Stimulated activated memory B cell treated with anti-CD40 and anti-IgM and Interleukin-4, amounts not matched to agents 10 μg/mL and 1 μg/mL and 100 μg/mL, for 72 hours (primary cell): ENCODE results near the gene RCE1.
A peak's percentile ranks its signal among the peaks of the same experiment; 100 is the strongest.

Source experiments
- ATAC-seq: fragments of 150-1000 bp; cut with Tn5 transposase; 2 replicates; pipeline ENCODE4 v1.10.0; 2021
- H3K27ac Mint-ChIP-seq: one replicate; pipeline ENCODE4 v1.8.0; 2022; ENCODE audit warnings: mild to moderate bottlenecking, mixed read lengths
- H3K27me3 Mint-ChIP-seq: one replicate; pipeline ENCODE4 v1.8.0; 2022; ENCODE audit warnings: mixed read lengths
- H3K36me3 Mint-ChIP-seq: one replicate; pipeline ENCODE4 v1.8.0; 2022; ENCODE audit warnings: mixed read lengths
- H3K4me1 Mint-ChIP-seq: one replicate; pipeline ENCODE4 v1.8.0; 2022; ENCODE audit warnings: mixed read lengths
- H3K4me3 Mint-ChIP-seq: one replicate; pipeline ENCODE4 v1.8.0; 2022; ENCODE audit warnings: mild to moderate bottlenecking, moderate library complexity, mixed read lengths
- H3K9me3 Mint-ChIP-seq: one replicate; pipeline ENCODE4 v1.8.0; 2022; ENCODE audit warnings: mixed read lengths

The RCE1 gene

GRCh38 chr11:66858939-66859685 is 15.9 kb downstream of the RCE1 start:
- ATAC-seq = no peak
- Mint-ChIP-seq H3K9me3 (no peaks in the 10 kb centered on the region), H3K27me3 (no peaks in the 10 kb centered on the region), H3K4me3 (no peak overlapping the region), H3K27ac (no peak overlapping the region), H3K4me1 (peaks cover 12% of the 10 kb centered on the region), H3K36me3 (no peaks in the 10 kb centered on the region)

- no peak overlapping the region for H3K27ac Mint-ChIP-seq
- no peaks in the 10 kb centered on the region for H3K27me3 Mint-ChIP-seq
- H3K9me3 Mint-ChIP-seq = no peaks in the 10 kb centered on the region
- no peak for ATAC-seq
- H3K4me3 Mint-ChIP-seq = no peak overlapping the region
- H3K4me1 Mint-ChIP-seq = peaks cover 18% of the 10 kb centered on the region
- H3K36me3 Mint-ChIP-seq = no peaks in the 10 kb centered on the region
Observed at GRCh38 chr11:66859686-66860448, 16.6 kb downstream of the RCE1 start.

DNA sequence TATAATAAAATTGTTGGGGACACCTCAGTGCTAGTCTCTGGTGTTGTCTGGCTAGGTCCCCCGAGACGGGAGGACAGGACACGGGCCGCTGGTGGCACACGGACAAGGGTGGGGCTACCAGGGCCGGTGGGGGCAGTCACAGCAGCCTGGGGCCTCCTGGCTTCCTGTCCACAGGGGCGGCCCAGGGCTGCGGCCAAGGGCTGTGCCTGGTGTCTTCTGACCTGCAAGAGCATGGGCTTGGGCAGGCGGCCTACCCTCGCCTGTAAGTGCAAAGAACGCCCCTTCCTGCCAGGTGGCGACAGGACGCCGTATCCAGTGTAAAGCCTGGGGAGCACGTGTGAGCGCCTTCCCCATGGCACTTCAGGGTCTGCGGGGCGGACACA is 17.2 kb downstream of the RCE1 start:
- Mint-ChIP-seq H3K4me1 (peaks cover 17% of the 10 kb centered on the region), H3K9me3 (no peaks in the 10 kb centered on the region), H3K4me3 (no peak overlapping the region), H3K36me3 (no peaks in the 10 kb centered on the region), H3K27ac (no peak overlapping the region), H3K27me3 (no peaks in the 10 kb centered on the region)
- ATAC-seq = no peak

- Mint-ChIP-seq H3K4me3 (no peak overlapping the region), H3K27me3 (no peaks in the 10 kb centered on the region), H3K27ac (no peak overlapping the region), H3K36me3 (no peaks in the 10 kb centered on the region), H3K9me3 (no peaks in the 10 kb centered on the region), H3K4me1 (peaks cover 12% of the 10 kb centered on the region)
- ATAC-seq = no peak
Observed at GRCh38 chr11:66861038-66861773, 18.0 kb downstream of the RCE1 start.

DNA sequence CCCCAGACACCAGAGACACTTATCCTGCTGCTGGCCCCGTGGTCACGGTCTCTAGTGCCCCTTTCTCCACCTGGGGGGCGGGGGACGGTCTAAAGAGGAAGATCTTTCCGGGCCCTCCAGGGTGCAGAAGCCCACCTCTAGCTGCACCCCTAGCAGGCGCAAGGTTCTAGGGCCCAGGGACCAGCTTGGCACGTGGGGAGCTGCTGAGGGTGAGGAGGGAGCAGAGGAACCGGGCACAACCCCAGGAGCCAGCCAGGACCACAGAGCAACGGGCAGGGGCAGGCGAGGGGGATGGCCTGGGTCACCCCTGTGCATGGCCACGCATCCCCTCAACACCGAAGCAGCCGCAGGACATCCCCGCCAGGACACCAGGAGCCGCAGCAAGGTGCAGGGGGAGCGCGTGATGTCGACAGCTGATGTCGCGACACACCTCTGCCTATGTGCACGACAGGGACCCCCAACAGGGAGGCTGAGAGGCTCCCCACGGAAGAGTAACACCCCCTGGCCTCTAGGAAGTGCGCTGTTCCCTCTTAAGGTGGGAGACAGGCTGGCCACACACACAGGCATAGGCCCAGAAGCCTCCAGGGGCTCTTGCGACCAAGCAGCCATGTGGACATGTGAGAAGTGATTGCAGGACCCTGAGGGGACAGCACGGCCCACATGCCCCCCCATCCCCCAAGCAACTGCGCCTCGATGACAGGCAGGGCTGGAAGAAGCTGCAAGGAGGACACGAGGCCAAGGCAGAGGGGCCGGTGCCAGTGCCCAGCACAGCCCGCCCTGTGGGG is 18.7 kb downstream of the RCE1 start:
- ATAC-seq = no peak
- H3K27me3 Mint-ChIP-seq = no peaks in the 10 kb centered on the region
- no peak overlapping the region for H3K27ac Mint-ChIP-seq
- H3K4me1 Mint-ChIP-seq = peaks cover 12% of the 10 kb centered on the region
- no peak overlapping the region for H3K4me3 Mint-ChIP-seq
- H3K9me3 Mint-ChIP-seq = no peaks in the 10 kb centered on the region
- no peaks in the 10 kb centered on the region for H3K36me3 Mint-ChIP-seq

- no peak for ATAC-seq
- Mint-ChIP-seq H3K4me1 (peaks cover 14% of the 10 kb centered on the region), H3K4me3 (no peak overlapping the region), H3K9me3 (no peaks in the 10 kb centered on the region), H3K27ac (no peak overlapping the region), H3K27me3 (no peaks in the 10 kb centered on the region), H3K36me3 (no peaks in the 10 kb centered on the region)
Observed at GRCh38 chr11:66862559-66863037, 19.4 kb downstream of the RCE1 start.

DNA sequence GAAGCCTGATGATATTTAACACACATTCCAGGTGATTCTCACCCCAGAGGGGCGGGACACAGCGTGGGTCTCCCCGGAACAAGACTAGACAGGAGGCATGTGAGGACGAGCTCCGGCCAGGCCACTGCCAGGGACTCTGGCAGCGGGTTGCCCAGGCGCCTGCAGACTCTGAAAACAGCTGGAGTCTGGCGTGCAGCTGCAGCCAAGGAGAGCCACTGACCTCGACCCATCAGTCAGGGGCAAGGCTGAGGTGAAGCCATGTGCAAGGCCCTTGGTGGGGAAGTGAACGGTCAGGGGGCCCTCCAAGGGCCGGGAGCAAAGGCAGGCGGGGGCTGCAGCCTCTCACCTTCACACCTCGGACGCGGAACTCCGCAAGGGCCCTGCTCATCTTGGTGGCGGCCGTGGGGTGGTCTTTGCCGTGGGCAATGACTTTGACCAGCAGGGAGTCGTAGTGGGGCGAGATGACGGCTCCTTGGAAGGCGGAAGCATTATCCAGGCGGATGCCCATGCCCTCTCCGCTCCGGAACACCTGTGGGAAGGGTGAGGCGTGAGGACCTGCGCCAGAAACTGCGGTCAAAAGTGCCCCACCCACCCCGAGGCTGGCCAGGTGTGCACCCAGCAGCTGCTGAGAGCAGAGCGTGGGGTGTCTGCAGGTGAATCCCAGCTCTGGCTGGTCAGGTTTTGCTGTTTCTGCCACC is 20.3 kb downstream of the RCE1 start:
- Mint-ChIP-seq H3K4me3 (no peak overlapping the region), H3K9me3 (no peaks in the 10 kb centered on the region), H3K27ac (no peak overlapping the region), H3K36me3 (no peaks in the 10 kb centered on the region), H3K27me3 (no peaks in the 10 kb centered on the region), H3K4me1 (peaks cover 23% of the 10 kb centered on the region)
- ATAC-seq = no peak

DNA sequence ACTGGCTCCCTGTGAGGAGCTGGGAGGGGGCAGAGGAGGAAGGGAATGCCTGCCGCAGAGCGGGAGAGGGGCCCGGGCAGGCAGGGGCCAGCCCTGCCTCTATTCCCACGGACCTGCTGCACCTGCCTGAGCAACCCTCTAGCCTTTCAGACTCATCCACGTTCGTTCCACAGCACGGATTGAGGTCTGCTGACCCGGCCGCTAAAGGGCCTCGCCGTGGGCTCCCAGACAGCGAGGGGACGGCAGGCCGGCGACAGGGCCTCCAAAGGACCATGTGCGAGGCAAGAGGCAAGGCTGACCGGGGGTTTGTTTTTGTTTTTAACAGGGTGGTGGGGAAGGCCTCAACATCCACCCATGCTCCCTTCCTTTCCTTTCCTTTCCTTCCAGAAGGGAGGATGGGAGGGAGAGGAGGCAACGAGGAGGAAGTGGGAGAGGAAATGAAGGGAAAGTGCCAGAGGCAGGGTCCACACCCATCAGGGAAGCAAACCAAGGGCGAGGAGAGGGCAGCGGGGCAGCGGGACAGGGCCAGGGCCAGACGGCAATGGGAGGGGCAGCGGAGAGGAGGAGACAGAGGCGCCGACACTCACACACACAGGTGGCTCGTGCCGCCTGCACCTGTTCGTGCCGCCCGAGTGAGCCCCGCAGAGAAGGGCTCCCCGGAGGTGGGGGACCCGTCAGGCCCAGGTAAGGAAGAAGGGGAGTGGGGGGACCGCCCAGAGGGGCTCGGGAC is 21.1 kb downstream of the RCE1 start:
- Mint-ChIP-seq H3K4me1 (peaks cover 31% of the 10 kb centered on the region), H3K27me3 (no peaks in the 10 kb centered on the region)
- ATAC-seq = no peak

DNA sequence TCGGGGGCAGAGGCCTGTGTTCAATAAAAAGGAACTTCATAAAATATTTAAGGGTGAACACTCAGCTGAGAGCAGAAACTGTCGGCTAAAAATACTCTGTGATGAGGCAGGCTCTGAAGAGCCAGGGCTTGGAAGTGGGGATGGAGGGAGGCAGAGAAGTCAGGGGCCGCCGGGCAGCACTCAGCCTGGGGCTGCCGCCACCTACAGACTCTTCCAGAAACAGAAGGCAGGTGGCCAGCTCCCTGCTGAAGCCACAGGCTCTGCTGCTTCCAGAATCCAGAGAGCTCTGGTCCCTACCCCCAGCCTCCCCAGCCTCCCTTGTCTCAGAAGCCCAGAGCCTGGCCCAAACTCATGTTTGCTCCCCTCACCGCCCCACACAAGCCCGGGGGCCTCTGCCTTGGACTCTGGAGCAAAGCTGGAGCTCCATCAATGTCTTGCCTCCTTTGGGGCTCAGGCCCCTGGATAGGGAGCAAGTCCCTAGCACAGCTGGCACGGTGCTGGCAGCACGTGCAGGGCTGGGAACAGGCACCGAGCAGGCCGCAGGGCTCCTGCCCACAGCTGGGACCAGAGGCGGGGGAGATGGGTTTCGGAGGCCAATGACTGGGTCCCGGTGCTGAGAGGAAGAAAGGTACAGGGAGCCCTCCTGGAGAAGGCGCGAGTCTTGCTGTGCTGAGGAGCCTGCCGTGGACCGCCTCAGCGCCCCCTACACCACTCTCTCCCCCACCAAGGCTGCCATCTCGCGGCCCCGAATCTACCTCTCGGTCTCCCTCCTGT is 21.9 kb downstream of the RCE1 start:
- no peaks in the 10 kb centered on the region for H3K36me3 Mint-ChIP-seq
- H3K4me1 Mint-ChIP-seq = peaks cover 32% of the 10 kb centered on the region
- no peaks in the 10 kb centered on the region for H3K9me3 Mint-ChIP-seq
- H3K27me3 Mint-ChIP-seq = no peaks in the 10 kb centered on the region
- H3K4me3 Mint-ChIP-seq = no peak overlapping the region
- H3K27ac Mint-ChIP-seq = no peak overlapping the region
- no peak for ATAC-seq

More for the DNA sequence above, 21.1 kb downstream of the RCE1 start:
- peak overlapping the region; percentile 19 for H3K4me3 Mint-ChIP-seq
- H3K27ac Mint-ChIP-seq = no peak overlapping the region
- no peaks in the 10 kb centered on the region for H3K9me3 Mint-ChIP-seq
- no peaks in the 10 kb centered on the region for H3K36me3 Mint-ChIP-seq

DNA sequence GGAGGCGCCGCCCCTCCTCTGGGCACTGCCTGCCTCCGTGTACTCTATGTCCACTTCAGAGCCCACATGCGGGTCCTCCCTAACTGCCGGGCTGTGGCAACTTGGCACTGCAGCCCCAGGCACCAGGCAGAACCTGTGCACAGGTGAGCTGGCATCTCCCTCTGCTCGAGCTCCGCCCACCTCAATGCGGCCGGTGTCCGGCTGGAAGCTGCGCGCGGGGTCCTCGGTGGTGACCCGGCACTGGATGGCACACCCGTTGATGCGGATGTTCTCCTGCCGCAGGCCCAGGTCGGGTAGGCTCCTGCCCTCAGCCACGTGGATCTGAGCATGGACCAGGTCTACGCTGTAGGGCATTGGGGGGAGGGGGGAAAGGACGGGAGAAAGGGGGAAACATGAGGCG is 22.8 kb downstream of the RCE1 start:
- ATAC-seq = no peak
- H3K4me1 Mint-ChIP-seq = peaks cover 32% of the 10 kb centered on the region
- no peaks in the 10 kb centered on the region for H3K36me3 Mint-ChIP-seq
- H3K27me3 Mint-ChIP-seq = peaks cover 5% of the 10 kb centered on the region
- H3K4me3 Mint-ChIP-seq = no peak overlapping the region
- no peaks in the 10 kb centered on the region for H3K9me3 Mint-ChIP-seq
- H3K27ac Mint-ChIP-seq = no peak overlapping the region

- Mint-ChIP-seq H3K4me1 (peaks cover 32% of the 10 kb centered on the region), H3K9me3 (no peaks in the 10 kb centered on the region), H3K4me3 (no peak overlapping the region), H3K27ac (no peak overlapping the region), H3K27me3 (peaks cover 10% of the 10 kb centered on the region), H3K36me3 (no peaks in the 10 kb centered on the region)
- ATAC-seq = no peak
Observed at GRCh38 chr11:66866511-66866986, 23.3 kb downstream of the RCE1 start.

- H3K4me1 Mint-ChIP-seq = peaks cover 32% of the 10 kb centered on the region
- H3K27me3 Mint-ChIP-seq = peaks cover 15% of the 10 kb centered on the region
- no peaks in the 10 kb centered on the region for H3K36me3 Mint-ChIP-seq
- H3K4me3 Mint-ChIP-seq = no peak overlapping the region
- ATAC-seq = no peak
- H3K9me3 Mint-ChIP-seq = no peaks in the 10 kb centered on the region
- no peak overlapping the region for H3K27ac Mint-ChIP-seq
Observed at GRCh38 chr11:66867425-66868040, 24.3 kb downstream of the RCE1 start.
